Stimulated activated CD8-positive, alpha-beta memory T cell treated with anti-CD3 and anti-CD28 coated beads, Interleukin-2, amount 100 ng/mL, for 1 hour (primary cell): Measurements from ENCODE around the gene FAP.

Experiments
- DNase-seq, 2 donors: peaks; one replicate each; pipeline ENCODE4 v3.0.0-alpha.2; 2020; ENCODE audit warnings: low read depth in 2 of 2

FAP gene

GRCh38 chr2:162126111-162126519, 117.1 kb downstream of the FAP start:
- no peak for DNase-seq

- no peak for DNase-seq
Observed at GRCh38 chr2:162125138-162125537, 118.1 kb downstream of the FAP start.

DNA sequence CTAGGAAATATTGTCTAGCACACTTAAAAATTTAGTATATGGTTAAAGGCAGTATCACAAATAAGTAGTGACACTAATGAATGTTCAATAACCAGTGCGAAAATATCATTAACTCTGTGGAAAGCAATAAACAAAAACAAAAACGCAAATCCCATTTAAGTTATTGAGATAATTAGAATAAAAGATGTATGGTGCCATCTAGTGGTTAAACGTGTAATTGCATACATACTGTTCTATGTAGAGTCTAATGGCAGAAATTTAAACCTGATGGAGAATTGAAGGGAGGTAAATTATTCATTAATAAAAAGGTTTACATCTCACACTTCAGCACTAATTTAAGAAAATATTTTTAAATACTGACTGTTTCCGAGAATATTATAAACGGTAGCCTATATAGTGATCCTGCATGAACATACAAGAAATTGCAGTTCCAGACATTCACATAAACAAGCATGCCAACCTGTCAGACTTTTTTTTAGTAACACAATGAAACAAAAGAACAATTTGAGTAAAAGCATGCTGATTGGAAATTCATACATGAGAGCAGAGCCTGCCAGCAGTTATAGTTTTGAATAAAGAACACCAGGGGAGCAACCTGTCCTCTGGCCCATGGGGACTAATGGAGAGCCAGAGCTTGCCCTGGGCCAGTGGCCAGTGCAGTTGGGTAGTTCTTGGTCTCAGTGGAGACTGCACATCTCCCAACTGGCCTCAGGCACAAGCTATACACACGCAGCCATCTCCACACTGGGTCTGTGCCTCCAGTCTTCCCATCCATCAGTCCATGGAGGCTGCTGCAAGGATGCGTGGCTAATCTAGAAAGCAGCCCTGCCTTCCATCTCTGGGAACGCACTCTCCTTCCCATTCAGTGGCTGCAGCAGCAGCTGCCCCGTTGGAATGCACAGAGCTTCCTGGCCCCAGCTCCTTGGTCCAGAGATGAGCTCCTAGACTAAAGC, 119.2 kb downstream of the FAP start:
- no peak for DNase-seq
